Epidermal melanocyte (primary cell): Measurements from ENCODE around the gene ATP6V1A.

Experiments
- DNase-seq: peaks from one replicate; pipeline ENCODE4 v3.0.0; 2011; ENCODE audit warnings: low spot score; ENCODE audit not compliant: insufficient read length

ATP6V1A gene

GRCh38 chr3:113746548-113747282 is at the start of gene ATP6V1A:
TSS of gene ATP6V1A (plus strand) at chr3:113747035. CDS start at chr3:113778754, 31,719 bp downstream.
- DNase-seq, result peak; percentile 73

GRCh38 chr3:113697500-113698090 is 49.2 kb upstream of the ATP6V1A start:
- DNase-seq, result no peak

- DNase-seq, result no peak
Measured at GRCh38 chr3:113698213-113698742, 48.6 kb upstream of the ATP6V1A start.

- DNase-seq, result no peak
Measured at GRCh38 chr3:113698956-113699355, 47.9 kb upstream of the ATP6V1A start.

- DNase-seq, result no peak
Measured at GRCh38 chr3:113707835-113708234, 39.0 kb upstream of the ATP6V1A start.

GRCh38 chr3:113712129-113712528 is 34.7 kb upstream of the ATP6V1A start:
- no peak for DNase-seq

DNA sequence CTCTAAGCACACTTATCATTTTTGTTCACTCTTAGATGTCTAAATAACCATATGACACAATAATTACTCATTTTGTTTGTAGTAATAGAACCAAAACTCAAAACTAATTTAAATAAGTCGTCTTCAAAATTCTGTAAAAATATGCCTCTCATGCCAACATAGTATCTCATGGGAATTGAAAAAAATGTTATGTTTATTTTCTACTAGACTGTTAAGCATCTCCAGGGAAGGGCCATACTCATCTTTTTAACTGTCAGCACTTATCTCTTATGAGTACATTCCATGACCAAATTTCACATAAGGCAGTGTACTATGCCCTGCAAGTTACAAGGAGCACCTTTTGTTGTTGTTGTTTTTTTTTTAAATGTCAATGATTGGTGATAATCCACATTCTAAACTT is 32.1 kb upstream of the ATP6V1A start:
- DNase-seq, result no peak

GRCh38 chr3:113717308-113717707 is 29.5 kb upstream of the ATP6V1A start:
- no peak for DNase-seq

GRCh38 chr3:113717818-113718217 is 29.0 kb upstream of the ATP6V1A start:
- DNase-seq, result no peak

DNA sequence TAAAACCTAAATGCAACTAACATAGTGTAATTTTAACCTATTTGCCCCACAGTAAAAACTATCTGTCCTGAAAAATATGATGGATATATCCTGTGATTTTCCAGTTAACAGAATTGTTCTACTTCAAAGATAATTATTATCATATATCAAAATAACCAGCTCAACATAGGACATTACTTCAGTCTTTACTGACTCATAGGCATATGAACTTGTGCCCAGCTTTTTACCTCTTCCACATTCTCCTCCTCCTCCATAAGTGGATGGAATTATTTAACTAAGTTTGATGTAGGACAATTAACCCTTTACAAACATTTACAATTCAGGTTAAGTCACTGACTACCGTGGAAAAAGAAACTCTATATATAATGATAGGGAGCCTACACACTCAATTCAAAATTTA is 27.5 kb upstream of the ATP6V1A start:
- DNase-seq, result no peak

- no peak for DNase-seq
Measured at GRCh38 chr3:113719758-113720157, 27.1 kb upstream of the ATP6V1A start.

DNA sequence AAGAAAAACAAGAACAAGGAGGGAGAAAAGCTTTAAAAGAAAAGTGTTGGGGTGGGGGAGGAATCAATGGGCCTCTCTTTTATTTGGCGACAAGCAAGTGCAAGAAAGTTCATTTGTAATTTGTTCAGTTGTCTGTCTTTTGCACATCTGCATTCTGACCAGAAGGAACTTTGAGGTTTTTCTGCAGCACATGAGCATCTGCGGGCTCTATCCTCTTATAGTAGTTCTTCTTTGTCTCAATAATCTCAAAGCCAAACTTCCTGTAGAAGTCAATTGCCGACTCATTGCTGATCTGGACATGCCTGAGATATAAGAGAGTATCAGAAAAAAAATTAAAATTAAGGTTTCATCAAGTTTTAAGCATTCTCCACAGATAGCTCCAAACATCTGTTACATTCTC is 25.2 kb upstream of the ATP6V1A start:
- no peak for DNase-seq

DNA sequence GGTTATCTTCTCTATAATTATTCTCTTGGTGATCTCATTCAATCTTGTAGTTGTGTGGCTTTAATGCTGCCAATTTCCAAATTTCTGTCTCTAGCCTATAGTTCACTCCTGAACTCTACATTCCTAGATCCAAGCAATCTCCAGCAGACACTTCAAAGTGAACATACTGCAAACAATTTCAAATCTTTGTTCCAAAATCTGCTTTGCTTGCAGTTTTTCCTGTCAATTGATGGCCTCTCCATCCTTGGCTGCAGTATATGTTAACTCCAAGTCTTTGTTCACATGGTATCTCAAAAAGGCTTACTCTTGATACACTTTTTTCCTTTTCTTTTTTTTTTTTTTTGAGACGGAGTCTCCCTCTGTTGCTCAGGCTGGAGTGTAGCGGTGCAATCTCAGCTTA is 18.2 kb upstream of the ATP6V1A start:
- DNase-seq, result no peak

GRCh38 chr3:113730550-113730949 is 16.3 kb upstream of the ATP6V1A start:
- DNase-seq, result no peak

GRCh38 chr3:113731694-113732093 is 15.1 kb upstream of the ATP6V1A start:
- DNase-seq, result no peak

DNA sequence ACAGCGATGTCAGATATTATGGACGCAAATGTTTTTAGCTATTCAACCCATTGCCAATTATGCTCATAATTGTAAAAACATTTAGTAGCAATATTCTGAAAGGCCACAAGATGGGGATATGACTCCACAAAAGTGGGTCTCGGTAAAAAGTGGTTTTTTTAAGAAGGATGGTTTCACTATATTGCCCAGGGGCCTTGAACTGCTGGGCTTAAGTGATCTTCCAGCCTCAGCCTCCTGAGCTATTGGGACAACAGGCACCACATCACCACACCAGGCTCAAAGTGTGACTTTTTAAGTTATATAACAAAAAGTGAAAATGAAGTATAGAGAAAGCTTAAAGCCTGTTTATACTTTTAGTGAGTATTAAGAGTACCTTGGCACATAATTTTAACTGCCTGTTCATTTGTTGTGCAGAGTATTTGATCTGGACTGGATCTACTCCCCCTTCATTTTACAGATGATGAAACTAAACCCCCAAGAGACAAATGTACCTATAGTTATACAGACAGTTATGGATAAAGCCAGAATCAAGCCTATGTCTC is 10.2 kb upstream of the ATP6V1A start:
- DNase-seq, result no peak

GRCh38 chr3:113741086-113741485 is 5.7 kb upstream of the ATP6V1A start:
- no peak for DNase-seq

DNA sequence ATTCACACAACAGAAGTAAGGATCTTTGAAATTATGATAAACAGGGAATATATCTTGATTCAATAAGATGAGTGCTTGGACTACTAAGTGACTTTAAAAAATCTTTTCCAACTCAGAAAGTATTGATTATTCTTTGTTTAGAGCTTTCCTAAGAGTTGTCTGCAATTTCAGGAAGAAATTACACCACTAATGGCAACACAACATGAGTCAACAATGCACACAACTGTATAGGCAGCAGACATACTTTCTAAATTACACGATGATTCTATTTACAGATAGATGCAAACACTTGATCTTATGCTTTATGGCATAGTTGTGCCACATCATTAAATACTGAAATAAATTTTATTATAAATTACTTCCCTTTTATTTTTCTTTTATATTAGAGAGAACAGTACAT is 5.2 kb upstream of the ATP6V1A start:
- no peak for DNase-seq

GRCh38 chr3:113743006-113743630 is 3.7 kb upstream of the ATP6V1A start:
- DNase-seq, result no peak

GRCh38 chr3:113744941-113745755 is 1.7 kb upstream of the ATP6V1A start:
- peak; percentile 67 for DNase-seq
